NCI-H1105 treated with DMSO at 0.1 percent for 48 hours (cell line): Measurements from ENCODE around the gene GPR141.
"Not testable (repeated sequence)": the region's sequence is repeated elsewhere in the genome, so short reads cannot be mapped to it uniquely, and the experiment has no call there.

Source experiments
- DNase-seq: peaks from one replicate; lab custom pipeline; 2025; lab: John Stamatoyannopoulos, UW

Gene GPR141

GRCh38 chr7:37686556-37687345, 3.2 kb downstream of the GPR141 start:
- no peak for DNase-seq

- no peak for DNase-seq
Measured at GRCh38 chr7:37690206-37690605, 6.6 kb downstream of the GPR141 start.

DNA sequence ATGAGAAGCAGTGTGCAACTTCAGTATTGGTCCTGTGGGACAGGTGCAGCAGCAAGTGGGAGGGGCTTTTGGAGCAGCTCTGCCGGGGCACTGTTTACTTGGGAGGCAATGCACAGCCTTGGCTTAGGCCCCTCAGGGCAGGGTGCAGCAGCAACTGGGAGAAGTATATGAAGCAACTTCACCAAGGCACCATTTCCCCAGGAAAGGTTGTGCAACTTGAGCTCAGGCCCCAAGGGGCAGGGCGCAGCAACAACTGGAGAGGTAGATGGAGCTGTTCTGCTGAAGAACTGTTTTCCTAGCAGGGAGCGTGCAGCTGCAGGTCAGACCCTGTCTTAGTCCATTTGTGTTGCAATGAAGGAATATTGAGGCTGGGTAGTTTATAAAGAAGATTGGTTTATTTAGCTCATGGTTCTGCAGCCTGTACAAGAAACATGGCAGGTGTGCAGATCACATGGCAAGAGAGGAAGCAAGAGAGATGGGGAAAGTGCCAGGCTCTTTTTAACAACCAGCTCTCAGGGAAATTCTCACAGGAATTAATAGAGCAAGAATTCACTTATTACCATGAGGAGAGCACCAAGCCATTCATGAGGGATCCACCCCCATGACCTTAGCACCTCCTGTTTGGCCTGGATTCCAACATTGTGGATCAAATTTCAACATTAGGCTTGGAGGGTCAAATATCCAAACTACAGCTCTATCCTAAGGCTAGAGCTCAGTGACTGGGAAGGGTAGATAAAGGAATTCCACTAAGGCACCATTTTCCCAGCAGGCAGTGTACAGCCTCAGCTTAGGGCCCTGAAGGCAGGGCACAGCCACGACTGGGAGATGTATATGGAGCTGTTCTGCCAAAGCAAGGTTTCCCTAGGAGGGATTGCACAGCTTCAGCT, 10.9 kb downstream of the GPR141 start:
- DNase-seq, result no peak

- no peak for DNase-seq
Measured at GRCh38 chr7:37698276-37698675, 14.7 kb downstream of the GPR141 start.

DNA sequence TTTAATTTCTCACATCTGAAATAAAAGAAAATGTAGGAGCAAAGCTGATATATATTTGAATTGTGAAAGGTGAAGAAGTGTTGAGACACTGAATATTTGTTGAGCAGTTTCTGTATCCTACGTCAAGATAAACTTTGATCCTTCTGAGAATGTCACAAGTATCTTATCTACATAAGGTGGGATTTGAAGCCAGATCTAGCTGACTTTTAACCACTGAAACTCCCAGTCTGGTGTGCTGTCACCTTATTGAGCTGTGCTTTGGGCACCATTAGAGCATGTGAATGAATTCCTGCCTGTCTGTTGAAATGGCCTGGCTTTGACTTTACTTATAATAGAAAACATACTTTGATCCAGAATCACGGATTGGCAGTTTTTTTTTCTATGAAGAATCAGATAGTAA, 15.2 kb downstream of the GPR141 start:
- DNase-seq, result no peak

- DNase-seq, result no peak
Measured at GRCh38 chr7:37701769-37702168, 18.2 kb downstream of the GPR141 start.

DNA sequence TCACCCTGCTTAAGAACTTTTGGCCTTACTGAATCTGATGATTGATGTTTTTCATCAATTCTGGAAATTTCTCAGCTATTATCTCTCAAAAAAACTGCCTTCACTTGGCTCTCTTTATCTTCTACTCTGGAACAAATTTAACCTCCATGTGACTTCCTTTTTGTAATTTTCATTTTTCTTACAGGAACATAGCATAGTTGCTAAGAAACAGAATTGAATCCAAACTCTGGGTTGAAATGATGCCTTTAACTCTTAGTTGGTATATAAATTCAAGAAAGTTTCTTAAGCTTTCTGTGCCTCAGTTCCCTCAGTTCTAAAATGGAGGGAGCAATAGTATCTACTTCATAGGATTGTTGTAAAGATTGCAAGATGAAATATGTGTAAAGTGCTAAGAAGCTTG, 19.8 kb downstream of the GPR141 start:
- no peak for DNase-seq

GRCh38 chr7:37704328-37704833, 20.8 kb downstream of the GPR141 start:
- not testable (repeated sequence) for DNase-seq

DNA sequence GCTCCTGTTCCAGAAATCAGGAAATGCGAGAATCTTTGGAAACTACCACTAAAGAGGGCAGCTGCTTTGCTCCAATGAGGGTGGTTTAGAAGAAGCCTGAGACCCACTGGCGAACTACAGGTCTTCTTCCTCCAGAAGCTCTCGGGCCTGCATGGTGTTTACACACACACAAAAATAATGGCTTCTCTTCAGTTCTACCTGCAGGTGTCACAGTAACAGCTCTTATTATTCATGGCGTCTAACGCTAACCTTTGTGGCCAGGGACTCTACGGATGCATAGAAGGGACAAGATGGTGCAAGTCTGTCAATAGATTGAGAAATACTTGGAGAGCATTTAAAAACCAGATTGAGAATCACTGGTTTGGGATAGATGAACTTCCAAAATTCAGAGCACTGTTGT, 22.4 kb downstream of the GPR141 start:
- DNase-seq, result peak; percentile 4

DNA sequence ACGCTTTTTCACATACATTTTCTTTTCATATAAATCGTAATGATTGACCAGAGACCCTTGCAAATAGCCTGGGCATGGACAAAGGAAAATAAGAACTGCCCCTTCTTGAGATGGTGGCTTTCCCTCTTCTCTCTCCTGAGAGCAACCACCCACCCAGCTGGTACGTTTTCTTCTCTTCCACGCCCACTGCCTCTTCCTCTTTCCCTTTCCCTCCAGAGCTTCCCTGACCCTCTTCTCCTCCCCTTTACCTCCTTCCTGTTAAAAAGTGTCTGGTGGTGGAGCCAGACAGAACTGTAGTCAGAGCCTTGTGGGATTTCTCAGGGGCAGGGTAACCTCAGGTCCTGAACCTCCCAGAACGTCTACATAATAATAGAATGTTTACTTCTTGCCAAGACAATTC, 23.2 kb downstream of the GPR141 start:
- no peak for DNase-seq

DNA sequence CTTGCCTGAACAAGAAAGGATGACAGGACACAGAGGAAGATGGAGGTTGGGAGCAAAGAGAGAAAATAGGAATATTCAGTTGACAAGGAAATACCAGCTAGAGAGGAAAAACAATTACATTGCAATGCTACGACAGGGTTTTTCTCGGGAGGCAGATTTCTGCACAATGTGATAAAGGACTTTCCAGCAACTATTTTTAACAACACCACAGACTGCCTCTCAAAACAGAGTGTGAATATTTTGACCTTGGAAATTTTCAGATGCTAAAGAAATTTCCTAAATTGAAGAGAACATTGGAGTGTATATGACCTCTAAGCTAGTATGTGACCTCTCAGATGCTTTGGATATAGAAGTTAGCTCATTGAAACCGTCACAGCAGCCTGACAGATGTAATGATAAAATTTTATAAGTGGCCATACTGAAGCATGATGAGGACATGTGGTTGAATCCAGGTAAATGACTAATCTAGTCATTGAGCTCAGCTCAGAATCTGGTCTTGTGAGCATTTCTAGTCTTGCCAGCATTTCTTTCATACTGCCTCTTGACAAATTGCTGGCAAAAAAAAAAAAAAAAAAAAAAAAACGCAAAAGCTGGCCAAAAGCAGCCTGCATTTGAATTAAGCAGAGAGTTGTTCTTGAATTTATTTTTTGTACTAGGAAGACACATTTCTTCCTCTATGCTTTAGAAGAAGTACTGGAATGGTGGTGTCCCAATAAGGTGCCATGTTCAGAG, 24.4 kb downstream of the GPR141 start:
- no peak for DNase-seq

DNA sequence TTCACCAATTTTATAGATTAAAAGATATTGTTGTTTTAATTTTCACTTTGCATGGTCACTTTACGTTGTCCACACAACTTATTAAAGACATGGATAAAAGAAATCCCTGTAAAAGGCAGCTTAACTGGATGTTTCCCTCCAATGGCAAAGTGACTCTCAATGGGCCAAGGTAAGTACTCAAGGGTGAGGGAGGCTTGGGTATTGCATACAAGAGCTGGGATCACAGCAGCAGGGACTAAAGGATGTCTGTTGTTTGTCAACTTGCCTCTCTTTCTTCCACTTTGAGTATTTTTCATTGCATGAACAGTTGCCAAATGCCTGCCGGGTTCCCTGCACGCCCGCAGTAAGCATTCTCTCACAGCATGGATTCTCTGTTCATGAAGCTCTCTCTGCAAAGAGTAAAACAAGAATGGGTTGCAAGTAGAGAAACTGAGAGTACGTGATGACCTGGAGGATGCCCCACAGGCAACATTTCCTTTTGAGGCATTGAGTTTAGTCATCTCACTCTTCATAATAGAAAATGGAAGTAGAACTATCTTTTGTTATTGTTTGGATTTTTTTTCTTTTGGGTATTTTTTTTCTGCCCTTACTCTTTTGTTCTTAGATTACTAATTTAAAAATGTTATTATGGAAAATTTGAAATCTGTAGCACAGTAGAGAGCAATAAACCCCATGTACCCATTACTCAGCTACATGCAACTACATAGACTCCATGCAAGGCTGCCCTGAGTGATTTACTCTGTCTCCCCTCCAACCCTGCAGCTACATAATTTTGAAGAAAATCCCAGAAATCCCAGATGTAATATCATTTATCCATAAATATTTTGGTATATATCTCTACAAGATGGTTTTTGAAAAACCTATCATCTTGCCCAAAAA, 26.3 kb downstream of the GPR141 start:
- no peak for DNase-seq

DNA sequence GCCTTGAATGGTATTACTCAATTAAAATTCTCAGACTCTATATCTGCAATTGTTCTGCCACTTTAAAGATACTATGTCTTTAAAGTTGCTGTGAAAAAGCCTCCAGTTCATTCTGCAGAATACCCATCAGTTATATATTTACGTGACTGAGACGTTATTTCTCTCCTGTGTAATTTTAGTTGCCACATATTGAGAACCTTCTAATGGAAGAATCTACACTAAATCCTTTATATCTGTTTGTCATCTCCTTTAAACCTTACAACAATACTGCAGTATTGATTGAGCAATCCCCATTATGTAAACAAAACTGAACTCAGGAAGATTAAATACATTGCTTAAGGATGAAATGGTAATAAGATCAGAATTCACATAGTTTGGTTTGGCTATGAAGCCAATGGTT, 30.0 kb downstream of the GPR141 start:
- DNase-seq, result no peak

DNA sequence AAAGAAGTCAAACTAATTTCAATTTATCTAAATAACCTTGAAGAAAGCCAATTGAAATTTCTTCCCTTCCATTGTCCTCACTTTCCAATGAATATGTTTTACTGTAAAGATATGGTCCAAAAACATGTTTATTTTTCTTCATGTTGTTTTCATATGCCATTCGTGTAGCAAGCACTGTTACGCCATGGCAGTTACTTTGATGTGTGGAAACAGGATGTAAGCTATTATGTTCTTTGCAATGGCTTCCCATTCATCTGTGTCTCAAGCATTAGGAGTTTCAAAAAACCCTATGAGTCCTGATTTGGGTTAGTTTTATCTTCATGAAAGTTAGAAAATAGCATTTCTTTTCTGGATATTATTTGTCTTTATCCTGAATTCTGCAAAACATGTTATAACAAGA, 31.0 kb downstream of the GPR141 start:
- no peak for DNase-seq

DNA sequence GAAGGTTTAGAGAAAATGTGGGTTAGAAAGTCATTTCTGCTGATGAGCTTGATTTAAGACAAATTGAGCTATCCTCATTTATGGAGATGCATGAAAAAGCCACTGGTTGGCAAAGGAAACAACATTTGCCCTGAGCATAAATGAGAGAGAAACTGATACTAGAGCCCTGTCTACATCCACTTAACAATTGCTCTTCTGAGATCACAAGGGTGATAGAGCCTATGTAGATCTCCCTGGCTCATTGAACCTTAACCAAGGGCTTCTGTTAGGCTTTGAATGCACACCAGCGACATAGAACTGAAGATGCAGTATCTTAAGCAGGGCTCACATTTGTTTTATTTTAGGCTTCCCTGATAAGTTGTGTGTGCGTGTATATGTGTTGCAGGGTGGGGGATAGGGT, 35.0 kb downstream of the GPR141 start:
- no peak for DNase-seq

GRCh38 chr7:37719077-37719476, 35.5 kb downstream of the GPR141 start:
- no peak for DNase-seq

GRCh38 chr7:37724732-37725131, 41.2 kb downstream of the GPR141 start:
- DNase-seq, result no peak

- no peak for DNase-seq
Measured at GRCh38 chr7:37726016-37726415, 42.5 kb downstream of the GPR141 start.

GRCh38 chr7:37728747-37729146, 45.2 kb downstream of the GPR141 start:
- DNase-seq, result no peak

DNA sequence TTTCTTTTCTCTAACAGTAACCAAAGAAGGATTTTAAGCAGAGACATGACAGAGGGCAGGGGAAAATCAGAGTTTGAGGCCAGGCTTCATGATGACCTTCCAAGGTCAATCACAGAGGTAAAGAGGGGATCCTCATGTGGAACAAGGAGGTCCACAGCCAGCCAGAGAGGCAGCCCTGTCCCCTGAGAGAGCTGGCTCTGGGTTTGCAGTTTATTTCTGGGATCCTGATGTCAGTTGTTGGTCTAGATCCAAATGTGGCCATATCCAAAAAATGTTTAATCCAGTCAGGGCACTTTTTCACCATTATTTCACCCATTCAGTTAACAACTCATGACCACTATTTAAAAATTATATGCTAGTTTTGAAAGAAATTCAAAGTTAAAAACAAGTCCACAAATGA, 45.6 kb downstream of the GPR141 start:
- no peak for DNase-seq

DNA sequence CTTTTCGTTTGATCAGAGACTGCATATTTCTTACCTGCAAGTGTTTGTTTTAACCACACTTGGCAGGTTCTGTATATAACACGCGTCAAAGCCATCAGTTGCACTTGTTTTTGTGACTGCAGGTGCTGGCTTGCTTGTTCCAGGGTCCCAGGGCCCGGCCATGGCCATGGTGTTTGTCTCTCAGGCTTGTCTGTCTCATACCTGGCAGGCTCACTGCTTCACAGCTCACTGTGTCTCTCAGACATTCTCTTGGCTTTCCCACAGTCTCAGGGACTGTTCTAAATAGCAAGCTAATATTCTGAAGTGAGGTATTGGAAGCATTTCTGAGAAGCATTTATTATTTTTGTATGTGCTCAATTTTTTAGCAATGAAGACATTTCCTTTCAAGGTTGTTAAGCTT, 46.9 kb downstream of the GPR141 start:
- peak; percentile 23 for DNase-seq
